A549 (cell line): ENCODE measurements around the gene DES.

Experiments used
- CEBPB ChIP-seq, 2 experiments: fragments of >200 bp in 1 of 2; sonication (Bioruptor Twin) in 1 of 2; formaldehyde crosslinking in 1 of 2; IDR thresholded peaks; 2 replicates each; pipeline ENCODE4 v1.6.1; 2012 to 2016
- EP300 ChIP-seq, 2 experiments: fragments of >200 bp; sonication (Bioruptor Twin); formaldehyde crosslinking; IDR thresholded peaks; 2 replicates in 1 of 2; 3 replicates in 1 of 2; pipeline ENCODE4 v1.6.1; 2016 to 2017
- HDAC2 ChIP-seq: fragments of 200-600 bp; sonication (generic); IDR thresholded peaks from 2 replicates; pipeline ENCODE4 v1.6.1; 2016
- HOXA7 ChIP-seq: fragments of 250-450 bp; sonication (Bioruptor Pico); IDR thresholded peaks from 2 replicates; pipeline ENCODE4 v1.5.0; 2020; ENCODE audit warnings: mild to moderate bottlenecking, moderate library complexity
- POLR2A ChIP-seq: IDR thresholded peaks from 2 replicates; pipeline ENCODE4 v1.6.1; 2012; ENCODE audit warnings: mild to moderate bottlenecking, low read length
- TF ChIP-seq, protein P1 (sequence below): fragments of >200 bp; sonication (Bioruptor Twin); formaldehyde crosslinking; IDR thresholded peaks from 3 replicates; pipeline ENCODE4 v1.5.1; 2016

- TF ChIP-seq, protein P1, sequence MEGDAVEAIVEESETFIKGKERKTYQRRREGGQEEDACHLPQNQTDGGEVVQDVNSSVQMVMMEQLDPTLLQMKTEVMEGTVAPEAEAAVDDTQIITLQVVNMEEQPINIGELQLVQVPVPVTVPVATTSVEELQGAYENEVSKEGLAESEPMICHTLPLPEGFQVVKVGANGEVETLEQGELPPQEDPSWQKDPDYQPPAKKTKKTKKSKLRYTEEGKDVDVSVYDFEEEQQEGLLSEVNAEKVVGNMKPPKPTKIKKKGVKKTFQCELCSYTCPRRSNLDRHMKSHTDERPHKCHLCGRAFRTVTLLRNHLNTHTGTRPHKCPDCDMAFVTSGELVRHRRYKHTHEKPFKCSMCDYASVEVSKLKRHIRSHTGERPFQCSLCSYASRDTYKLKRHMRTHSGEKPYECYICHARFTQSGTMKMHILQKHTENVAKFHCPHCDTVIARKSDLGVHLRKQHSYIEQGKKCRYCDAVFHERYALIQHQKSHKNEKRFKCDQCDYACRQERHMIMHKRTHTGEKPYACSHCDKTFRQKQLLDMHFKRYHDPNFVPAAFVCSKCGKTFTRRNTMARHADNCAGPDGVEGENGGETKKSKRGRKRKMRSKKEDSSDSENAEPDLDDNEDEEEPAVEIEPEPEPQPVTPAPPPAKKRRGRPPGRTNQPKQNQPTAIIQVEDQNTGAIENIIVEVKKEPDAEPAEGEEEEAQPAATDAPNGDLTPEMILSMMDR, result no peak
- TF ChIP-seq POLR2A (no peak), EP300 (IDR thresholded peaks at IDR 0.05) (no peak), HDAC2 (no peak), CEBPB (IDR thresholded peaks at IDR 0.05) (no peak), HOXA7 (CRISPR knock-in tag) (no peak)
Measured at GRCh38 chr2:219408204-219408603, 10.0 kb upstream of the DES start.
